ENCODE measurements around the gene TMEM176A.

DNA sequence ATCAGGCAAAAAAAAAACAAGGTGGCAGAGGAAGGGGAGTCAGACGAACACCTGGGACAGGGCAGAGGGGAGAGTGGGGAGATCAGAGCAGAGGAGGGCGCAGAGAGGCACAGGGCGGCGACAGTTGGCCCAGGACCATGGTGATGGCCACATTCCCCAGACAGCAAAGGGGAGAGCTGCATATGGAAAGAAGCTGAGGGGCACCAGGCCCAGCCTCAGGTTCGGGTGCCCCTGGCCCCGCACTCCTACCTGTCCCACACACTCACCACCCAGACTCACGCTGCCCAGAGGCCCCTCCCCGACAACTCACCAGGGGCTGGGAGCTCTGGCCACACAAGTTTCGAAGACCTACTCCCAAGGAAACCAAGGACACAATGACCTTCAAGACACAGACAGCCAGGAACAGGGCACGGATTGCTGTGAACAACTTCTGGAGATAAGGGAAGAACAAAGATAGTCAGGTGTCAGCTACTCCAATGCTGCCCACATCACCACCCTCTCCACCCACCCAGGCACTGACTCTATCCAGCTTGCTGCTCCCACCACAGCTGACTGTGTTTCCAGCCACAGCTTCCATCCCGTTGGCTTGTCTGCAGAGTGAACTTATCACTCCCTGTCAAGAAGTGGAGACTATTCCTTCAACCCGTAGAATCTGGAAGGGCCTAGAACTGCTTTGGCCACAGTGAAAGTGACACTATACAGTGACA is 8.7 kb upstream of the TMEM176A start:
- no peak for TF ChIP-seq EZH2phosphoT487 (IDR thresholded peaks at IDR 0.05; ENCODE audit: insufficient read depth, low read depth)
- no peak for TF ChIP-seq EZH2 (IDR thresholded peaks at IDR 0.05; ENCODE audit: insufficient read depth, poor library complexity, severe bottlenecking)
